Naive thymus-derived CD4-positive, alpha-beta T cell (primary cell): ENCODE results near the gene CACNB4. TPM values are rescaled to one million over a fixed set of nuclear protein-coding genes. Genes with fewer than 3 reads are reported as not detected.

Experiments used
- ATAC-seq: fragments of 150-1000 bp; cut with Tn5 transposase; 2 replicates; pipeline ENCODE4 v1.10.0; 2021; ENCODE audit warnings: mild to moderate bottlenecking, moderate library complexity
- CTCF ChIA-PET: fragments of 350-600 bp; sonication (Branson Sonifier 250); formaldehyde crosslinking; loops from one replicate; lab custom pipeline; 2021; ENCODE audit warnings: antibody characterized with exemption; lab: Charles Lee
- POLR2A ChIA-PET: fragments of 350-600 bp; sonication (Branson Sonifier 250); formaldehyde crosslinking; loops from one replicate; lab custom pipeline; 2021; ENCODE audit warnings: antibody characterized with exemption, inconsistent platforms; lab: Charles Lee
- DNase-seq, 9 donors: peaks; one replicate each; pipeline versions ENCODE4 v3.0.0 to v3.0.0-alpha.2; 2020 to 2022; ENCODE audit warnings: mixed read lengths in 1 of 9
- H3K27ac ChIP-seq: one replicate; pipeline ENCODE4 v1.7.0; 2013; ENCODE audit warnings: mild to moderate bottlenecking, low read depth, low read length, moderate library complexity
- H3K27me3 ChIP-seq, 2 donors: one replicate each; pipeline ENCODE4 v1.7.0; 2013; ENCODE audit warnings: low read length in 2 of 2, mild to moderate bottlenecking in 2 of 2, moderate library complexity in 2 of 2; ENCODE audit not compliant: control insufficient read depth in 2 of 2, insufficient read depth in 2 of 2
- H3K36me3 ChIP-seq, 3 experiments: 1 replicate in 2 of 3; 2 replicates in 1 of 3; pipeline ENCODE4 v1.7.0; 2013; ENCODE audit warnings: low read length in 3 of 3, mild to moderate bottlenecking in 3 of 3, moderate library complexity in 1 of 3; ENCODE audit not compliant: insufficient read depth in 3 of 3, control insufficient read depth in 2 of 3
- H3K4me1 ChIP-seq, 2 donors: one replicate each; pipeline ENCODE4 v1.7.0; 2013; ENCODE audit warnings: low read length in 2 of 2, mild to moderate bottlenecking in 2 of 2, moderate library complexity in 1 of 2; ENCODE audit not compliant: control insufficient read depth in 2 of 2, insufficient read depth in 2 of 2
- H3K4me3 ChIP-seq: 2 replicates; pipeline ENCODE4 v1.7.0; 2013; ENCODE audit warnings: mild to moderate bottlenecking, low read length
- H3K9me3 ChIP-seq, 3 experiments: 1 replicate in 2 of 3; 2 replicates in 1 of 3; pipeline ENCODE4 v1.7.0; 2013; ENCODE audit warnings: low read length in 3 of 3; ENCODE audit not compliant: control insufficient read depth in 2 of 3
- H3K27ac Mint-ChIP-seq, 9 donors: one replicate each; pipeline ENCODE4 v1.8.0; 2020 to 2022; ENCODE audit warnings: mixed read lengths in 9 of 9, mild to moderate bottlenecking in 8 of 9, moderate library complexity in 5 of 9, inconsistent platforms in 2 of 9
- H3K27me3 Mint-ChIP-seq, 5 donors: one replicate each; pipeline ENCODE4 v1.8.0; 2021 to 2022; ENCODE audit warnings: mixed read lengths in 5 of 5, mild to moderate bottlenecking in 1 of 5
- H3K36me3 Mint-ChIP-seq, 5 donors: one replicate each; pipeline ENCODE4 v1.8.0; 2020 to 2022; ENCODE audit warnings: mixed read lengths in 5 of 5, mild to moderate bottlenecking in 3 of 5, inconsistent platforms in 1 of 5
- H3K4me1 Mint-ChIP-seq, 7 donors: one replicate each; pipeline ENCODE4 v1.8.0; 2020 to 2022; ENCODE audit warnings: mixed read lengths in 7 of 7, mild to moderate bottlenecking in 3 of 7, inconsistent platforms in 1 of 7
- H3K4me3 Mint-ChIP-seq, 10 donors: one replicate each; pipeline ENCODE4 v1.8.0; 2020 to 2022; ENCODE audit warnings: mild to moderate bottlenecking in 10 of 10, mixed read lengths in 10 of 10, moderate library complexity in 6 of 10, inconsistent platforms in 2 of 10
- H3K9me3 Mint-ChIP-seq, 11 donors: one replicate each; pipeline ENCODE4 v1.8.0; 2020 to 2022; ENCODE audit warnings: mixed read lengths in 11 of 11, mild to moderate bottlenecking in 4 of 11, inconsistent platforms in 1 of 11, moderate library complexity in 1 of 11
- intact Hi-C, 2 donors: fragments of 100-400 bp; cut with micrococcal nuclease; formaldehyde crosslinking; loops; one replicate each; pipeline ENCODE4 v1.15.1; 2023
- polyA plus RNA-seq, 2 donors: library from polyadenylated mRNA; unstranded; fragments of 300-500 nt; fragmentation: Illumina TruSeq; gene quantifications; one replicate each; pipeline ENCODE4 v1.2.3, GENCODE V29; 2021
- total RNA-seq, 6 experiments: library from RNA in 5 of 6; stranded (reverse) in 5 of 6; gene quantifications; 1 replicate in 5 of 6; 2 replicates in 1 of 6; pipeline ENCODE4 v1.2.3 and lab custom pipeline; 2021 to 2026

Gene CACNB4
- total and polyA plus RNA-seq, 7 experiments from 2014 or later, result 0.16 to 2.5 (median 0.42) TPM; not detected in 2

DNA sequence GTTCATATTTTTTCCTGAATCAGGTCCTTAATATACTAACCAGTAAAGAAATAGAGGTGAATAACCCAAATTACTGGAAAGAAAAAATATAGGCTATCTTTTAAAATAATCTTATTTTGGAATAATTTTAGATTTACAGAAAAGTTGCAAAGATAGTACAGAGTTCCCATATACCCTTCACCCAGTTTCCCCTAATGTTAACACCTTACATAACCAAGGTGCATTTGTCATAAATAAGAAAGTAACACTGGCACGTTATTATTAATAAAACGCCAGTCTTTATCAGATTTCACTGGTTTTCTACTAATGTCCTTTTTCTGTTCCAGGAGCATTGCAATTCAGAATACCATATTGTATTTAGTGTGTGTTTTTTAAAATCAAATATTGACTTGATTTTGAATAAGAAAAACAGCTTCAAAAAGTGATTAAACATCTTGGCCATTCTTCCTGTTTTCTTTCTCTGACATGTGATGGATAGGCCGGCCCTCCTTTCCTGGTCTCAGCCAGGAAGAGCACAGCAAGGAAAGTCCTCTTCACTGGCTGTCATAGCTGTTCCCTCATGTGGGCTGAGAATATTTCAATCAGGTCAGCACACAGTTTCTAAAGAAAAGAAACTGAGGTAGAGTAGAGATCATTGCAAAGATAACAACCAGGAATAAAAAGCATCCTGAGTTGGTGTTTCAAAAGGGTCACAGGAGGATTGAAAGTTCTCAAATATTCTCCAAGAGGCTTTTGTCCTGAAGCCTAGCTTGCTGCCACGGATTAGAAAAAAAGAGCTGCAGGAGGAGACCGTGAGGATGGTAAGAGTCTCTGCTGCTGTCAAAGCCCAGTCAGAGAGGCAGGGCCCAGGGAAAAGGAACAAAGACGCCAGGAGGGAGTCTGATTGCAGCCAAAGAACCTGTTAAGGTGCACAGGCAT, 191.3 kb downstream of the CACNB4 start:
- Histone ChIP-seq H3K36me3 (no peaks in the 10 kb centered on the region), H3K4me1 (no peaks in the 10 kb centered on the region), H3K27me3 (no peaks in the 10 kb centered on the region), H3K4me3 (no peak overlapping the region), H3K9me3 (no peaks in the 10 kb centered on the region), H3K27ac (no peak overlapping the region)
- ATAC-seq, result no peak
- no peak overlapping the region for H3K27ac Mint-ChIP-seq
- peaks cover 0 to 9% (median 8%) of the 10 kb centered on the region in 5 donors for H3K27me3 Mint-ChIP-seq
- intact Hi-C loops, result no loop called here
- CTCF ChIA-PET, result no interaction called here
- H3K9me3 Mint-ChIP-seq, result peaks cover 0 to 5% (median 0%) of the 10 kb centered on the region in 11 donors
- H3K36me3 Mint-ChIP-seq, result peaks cover 0 to 4% (median 0%) of the 10 kb centered on the region in 5 donors
- POLR2A ChIA-PET, result no interaction called here
- DNase-seq, result no peak
- H3K4me3 Mint-ChIP-seq, result no peak overlapping the region
- H3K4me1 Mint-ChIP-seq, result peaks cover 0 to 6% (median 0%) of the 10 kb centered on the region in 7 donors

- POLR2A ChIA-PET, result no interaction called here
- no peaks in the 10 kb centered on the region for H3K36me3 Mint-ChIP-seq
- Histone ChIP-seq H3K4me1 (no peaks in the 10 kb centered on the region), H3K27ac (no peak overlapping the region), H3K4me3 (no peak overlapping the region), H3K27me3 (no peaks in the 10 kb centered on the region), H3K36me3 (no peaks in the 10 kb centered on the region), H3K9me3 (no peaks in the 10 kb centered on the region)
- H3K4me3 Mint-ChIP-seq, result no peak overlapping the region
- DNase-seq (no peak), ATAC-seq (no peak)
- CTCF ChIA-PET, result no interaction called here
- H3K27ac Mint-ChIP-seq, result no peak overlapping the region
- peaks cover 0 to 4% (median 0%) of the 10 kb centered on the region in 11 donors for H3K9me3 Mint-ChIP-seq
- intact Hi-C loops, result no loop called here
- peaks cover 0 to 2% (median 1%) of the 10 kb centered on the region in 5 donors for H3K27me3 Mint-ChIP-seq
- H3K4me1 Mint-ChIP-seq, result peaks cover 0 to 6% (median 0%) of the 10 kb centered on the region in 7 donors
Observed at GRCh38 chr2:151906633-151906998, 192.2 kb downstream of the CACNB4 start.

- H3K9me3 ChIP-seq, result no peaks in the 10 kb centered on the region
- ChIA-PET POLR2A (no interaction called here), CTCF (no interaction called here)
- H3K27me3 ChIP-seq, result no peaks in the 10 kb centered on the region
- Mint-ChIP-seq H3K9me3 (peaks cover 0 to 4% (median 0%) of the 10 kb centered on the region in 11 donors), H3K36me3 (no peaks in the 10 kb centered on the region), H3K27ac (no peak overlapping the region), H3K4me1 (peaks cover 0 to 6% (median 0%) of the 10 kb centered on the region in 7 donors), H3K4me3 (no peak overlapping the region), H3K27me3 (peaks cover 0 to 2% (median 0%) of the 10 kb centered on the region in 5 donors)
- no peaks in the 10 kb centered on the region for H3K36me3 ChIP-seq
- intact Hi-C loops, result no loop called here
- H3K4me3 ChIP-seq, result no peak overlapping the region
- no peak overlapping the region for H3K27ac ChIP-seq
- DNase-seq, result no peak
- H3K4me1 ChIP-seq, result no peaks in the 10 kb centered on the region
- ATAC-seq, result no peak
Observed at GRCh38 chr2:151905963-151906632, 192.7 kb downstream of the CACNB4 start.

GRCh38 chr2:151904807-151905206, 194.0 kb downstream of the CACNB4 start:
- no peaks in the 10 kb centered on the region for H3K9me3 ChIP-seq
- no peak overlapping the region for H3K27ac ChIP-seq
- Mint-ChIP-seq H3K27ac (no peak overlapping the region), H3K36me3 (no peaks in the 10 kb centered on the region), H3K27me3 (peaks cover 0 to 2% (median 0%) of the 10 kb centered on the region in 5 donors), H3K4me3 (no peak overlapping the region), H3K4me1 (peaks cover 0 to 6% (median 0%) of the 10 kb centered on the region in 7 donors), H3K9me3 (peaks cover 0 to 3% (median 0%) of the 10 kb centered on the region in 11 donors)
- no peaks in the 10 kb centered on the region for H3K27me3 ChIP-seq
- H3K36me3 ChIP-seq, result no peaks in the 10 kb centered on the region
- no peak overlapping the region for H3K4me3 ChIP-seq
- DNase-seq, result no peak
- intact Hi-C loops, result no loop called here
- POLR2A ChIA-PET, result no interaction called here
- no peaks in the 10 kb centered on the region for H3K4me1 ChIP-seq
- CTCF ChIA-PET, result no interaction called here
- peak; percentile 60 for ATAC-seq

DNA sequence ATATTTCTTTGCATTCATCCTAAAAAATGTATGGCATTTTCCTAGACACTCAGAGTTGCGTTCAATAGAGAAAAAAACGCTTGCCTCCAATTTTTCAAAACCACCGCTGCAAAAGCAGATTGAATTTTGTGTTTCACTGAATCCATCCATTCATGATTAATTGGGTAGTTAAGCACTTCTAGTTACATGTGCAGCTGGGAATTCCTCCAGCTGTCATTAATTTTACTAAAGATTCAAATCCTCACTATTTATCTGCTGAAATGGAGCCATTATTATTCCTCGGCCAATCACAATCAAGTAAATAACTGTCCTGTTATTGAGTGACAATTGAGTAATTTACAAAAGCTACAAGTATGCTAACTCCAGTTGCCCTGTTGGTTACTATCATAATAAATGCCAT, 194.8 kb downstream of the CACNB4 start:
- Mint-ChIP-seq H3K9me3 (peaks cover 0 to 3% (median 0%) of the 10 kb centered on the region in 11 donors), H3K4me1 (peaks cover 0 to 6% (median 0%) of the 10 kb centered on the region in 7 donors), H3K27ac (no peak overlapping the region), H3K36me3 (no peaks in the 10 kb centered on the region), H3K4me3 (no peak overlapping the region), H3K27me3 (peaks cover 0 to 2% (median 0%) of the 10 kb centered on the region in 5 donors)
- Histone ChIP-seq H3K27ac (no peak overlapping the region), H3K36me3 (no peaks in the 10 kb centered on the region), H3K4me3 (no peak overlapping the region), H3K9me3 (no peaks in the 10 kb centered on the region), H3K4me1 (no peaks in the 10 kb centered on the region), H3K27me3 (no peaks in the 10 kb centered on the region)
- intact Hi-C loops, result no loop called here
- ATAC-seq (no peak), DNase-seq (no peak)
- ChIA-PET POLR2A (no interaction called here), CTCF (interaction anchor here (0.6 kb wide), 1 partner anchor 1042 kb away, joined by 5 read pairs; no protein-coding TSS in a partner anchor)

DNA sequence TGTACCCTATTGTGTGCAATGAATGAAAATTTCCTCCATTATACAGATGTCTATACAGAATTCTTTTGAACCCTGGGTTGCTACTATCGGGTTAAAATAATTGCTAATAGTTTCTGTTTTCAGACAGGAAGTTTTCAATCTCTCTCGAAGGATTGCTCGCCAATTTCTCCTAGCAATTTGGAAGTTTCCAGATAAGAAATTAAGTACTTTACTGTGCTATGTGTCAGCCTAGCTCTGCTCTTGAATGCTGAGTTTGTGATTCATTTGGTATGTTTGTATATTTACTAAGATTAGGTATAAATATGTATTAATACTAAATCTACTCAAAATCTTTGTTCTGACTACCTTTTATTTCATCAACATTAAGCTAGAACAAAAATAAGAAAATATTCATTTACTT, 196.0 kb downstream of the CACNB4 start:
- Histone ChIP-seq H3K27me3 (no peaks in the 10 kb centered on the region), H3K9me3 (no peaks in the 10 kb centered on the region), H3K4me1 (no peaks in the 10 kb centered on the region), H3K36me3 (no peaks in the 10 kb centered on the region), H3K4me3 (no peak overlapping the region), H3K27ac (no peak overlapping the region)
- DNase-seq (no peak), ATAC-seq (no peak)
- Mint-ChIP-seq H3K9me3 (peaks cover 0 to 2% (median 0%) of the 10 kb centered on the region in 11 donors), H3K4me1 (peaks cover 0 to 6% (median 0%) of the 10 kb centered on the region in 7 donors), H3K4me3 (no peak overlapping the region), H3K27ac (no peak overlapping the region), H3K27me3 (peaks cover 0 to 2% (median 0%) of the 10 kb centered on the region in 5 donors), H3K36me3 (no peaks in the 10 kb centered on the region)
- POLR2A ChIA-PET, result no interaction called here
- CTCF ChIA-PET, result no interaction called here
- intact Hi-C loops, result no loop called here
